HCT116 (cell line): ENCODE data around the gene TAT. TPM values are rescaled to one million over a fixed set of nuclear protein-coding genes. Genes with fewer than 3 reads are reported as not detected.
A peak's percentile ranks its signal among the peaks of the same experiment; 100 is the strongest.

Experiments
- ATAC-seq: fragments of 200-7000 bp; cut with Tn5 transposase; 2 replicates; pipeline ENCODE4 v1.9.1; 2020; ENCODE audit warnings: mild to moderate bottlenecking, moderate library complexity
- BruUV-seq: library from RNA; stranded (reverse); fragments of 400-500 nt; replicated peaks from 2 replicates; lab custom pipeline; 2021; lab: Mats Ljungman, UMichigan
- CTCF ChIA-PET: fragments of 300-600 bp; sonication (Branson Sonifier 250); formaldehyde crosslinking; loops from one replicate; lab custom pipeline; 2021; ENCODE audit warnings: antibody characterized with exemption; lab: Charles Lee
- POLR2A ChIA-PET: fragments of 300-600, 350-600 bp; sonication (Branson Sonifier 250); formaldehyde crosslinking; loops from one replicate; lab custom pipeline; 2021; ENCODE audit warnings: antibody characterized with exemption; lab: Charles Lee
- RAD21 ChIA-PET, 2 experiments: fragments of 300-600 bp; sonication (Branson Sonifier 250); formaldehyde crosslinking; loops; one replicate each; lab custom pipeline; 2023; ENCODE audit warnings: low total read pairs in 2 of 2; ENCODE audit not compliant: uncharacterized antibody in 2 of 2, unreplicated experiment in 2 of 2, low non-redundant PET in 1 of 2; lab: Charles Lee
- DNase-seq: peaks from one replicate; pipeline ENCODE4 v3.0.0-alpha.2; 2010; ENCODE audit warnings: low read depth, low spot score
- H2AFZ ChIP-seq: fragments of 200-600 bp; shearing (Covaris generic), sonication (generic); 2 replicates; pipeline ENCODE4 v1.6.1; 2017; ENCODE audit warnings: low read depth, mixed run types, mixed read lengths, antibody characterized with exemption, low read length; ENCODE audit not compliant: poor library complexity, severe bottlenecking
- H3K27ac ChIP-seq: 2 replicates; pipeline ENCODE4 v1.5.1; 2012; ENCODE audit warnings: low read depth, low read length
- H3K27me3 ChIP-seq: fragments of 200-600 bp; sonication (generic); 2 replicates; pipeline ENCODE4 v1.6.1; 2016; ENCODE audit warnings: mixed run types, low read length, mixed read lengths; ENCODE audit not compliant: insufficient read depth
- H3K36me3 ChIP-seq, 2 experiments: fragments of 200-500 bp in 1 of 2; fragments of 200-600 bp in 1 of 2; sonication (Bioruptor generic) in 1 of 2; sonication (generic) in 1 of 2; 2 replicates each; pipeline versions ENCODE4 v1.5.1 to v1.6.1; 2014 to 2016; ENCODE audit warnings: low read length in 2 of 2, inconsistent platforms in 1 of 2, mixed read lengths in 1 of 2, mixed run types in 1 of 2; ENCODE audit not compliant: insufficient read depth in 2 of 2, control insufficient read depth in 1 of 2
- H3K4me1 ChIP-seq, 2 experiments: fragments of 200-600 bp in 1 of 2; sonication (generic) in 1 of 2; 2 replicates each; pipeline versions ENCODE4 v1.5.1 to v1.6.1; 2012 to 2017; ENCODE audit warnings: low read length in 2 of 2, inconsistent platforms in 1 of 2, mild to moderate bottlenecking in 1 of 2, mixed read lengths in 1 of 2, mixed run types in 1 of 2, moderate library complexity in 1 of 2; ENCODE audit not compliant: insufficient read depth in 2 of 2, control insufficient read depth in 1 of 2
- H3K4me2 ChIP-seq: fragments of 200-600 bp; sonication (generic); 2 replicates; pipeline ENCODE4 v1.6.1; 2017; ENCODE audit warnings: mixed run types, low read length, mixed read lengths
- H3K4me3 ChIP-seq, 2 experiments: fragments of 200-600 bp in 1 of 2; sonication (generic) in 1 of 2; replicated peaks in 1 of 2; 2 replicates each; pipeline ENCODE4 v1.5.1; 2011 to 2016; ENCODE audit warnings: low read length in 2 of 2, control low read depth in 1 of 2, low read depth in 1 of 2, mild to moderate bottlenecking in 1 of 2, mixed read lengths in 1 of 2, mixed run types in 1 of 2
- H3K79me2 ChIP-seq: fragments of 200-600 bp; sonication (generic); 2 replicates; pipeline ENCODE4 v1.6.1; 2017; ENCODE audit warnings: mild to moderate bottlenecking, mixed run types, low read length, moderate library complexity, mixed read lengths; ENCODE audit not compliant: insufficient read depth
- H3K9ac ChIP-seq: fragments of 200-600 bp; sonication (generic); 2 replicates; pipeline ENCODE4 v1.6.1; 2016; ENCODE audit warnings: low read length, mixed read lengths
- H3K9me2 ChIP-seq: fragments of 200-600 bp; sonication (generic), shearing (Covaris generic); 2 replicates; pipeline ENCODE4 v1.6.1; 2017; ENCODE audit warnings: mixed run types, mild to moderate bottlenecking, moderate library complexity; ENCODE audit not compliant: insufficient read depth
- H3K9me3 ChIP-seq, 2 experiments: fragments of 200-500 bp in 1 of 2; fragments of 200-600 bp in 1 of 2; sonication (Bioruptor generic) in 1 of 2; sonication (generic) in 1 of 2; 2 replicates each; pipeline ENCODE4 v1.6.1; 2014 to 2017; ENCODE audit warnings: low read length in 2 of 2, mixed read lengths in 2 of 2, inconsistent platforms in 1 of 2, low read depth in 1 of 2, mild to moderate bottlenecking in 1 of 2, mixed run types in 1 of 2, moderate library complexity in 1 of 2; ENCODE audit not compliant: control insufficient read depth in 1 of 2, insufficient read depth in 1 of 2
- H4K20me1 ChIP-seq: fragments of 200-600 bp; sonication (generic), shearing (Covaris generic); 2 replicates; pipeline ENCODE4 v1.6.1; 2017; ENCODE audit warnings: mixed run types, mild to moderate bottlenecking, moderate library complexity; ENCODE audit not compliant: insufficient read depth
- CBX3 ChIP-seq: IDR thresholded peaks from 2 replicates; pipeline ENCODE4 v1.6.1; 2012; ENCODE audit warnings: low read depth
- ELF1 ChIP-seq: IDR thresholded peaks from 2 replicates; pipeline ENCODE4 v1.6.1; 2012; ENCODE audit warnings: low read depth, borderline replicate concordance
- EZH2 ChIP-seq: fragments of 200-600 bp; sonication (generic); IDR thresholded peaks from 2 replicates; pipeline ENCODE4 v1.6.1; 2017; ENCODE audit warnings: antibody characterized with exemption, mixed run types
- EZH2phosphoT487 ChIP-seq: fragments of 200-600 bp; IDR thresholded peaks from 2 replicates; pipeline ENCODE4 v1.6.1; 2018; ENCODE audit warnings: antibody characterized with exemption, borderline replicate concordance
- FOSL1 ChIP-seq: IDR thresholded peaks from 2 replicates; pipeline ENCODE4 v1.6.1; 2012; ENCODE audit warnings: low read depth
- JUND ChIP-seq: IDR thresholded peaks from 2 replicates; pipeline ENCODE4 v1.6.1; 2012
- POLR2A ChIP-seq: IDR thresholded peaks from 2 replicates; pipeline ENCODE4 v1.7.0; 2011; ENCODE audit warnings: borderline replicate concordance; ENCODE audit not compliant: insufficient read depth, insufficient read length; ENCODE audit errors: extremely low read depth
- POLR2AphosphoS5 ChIP-seq: IDR thresholded peaks from 2 replicates; pipeline ENCODE4 v1.6.1; 2011; ENCODE audit warnings: mild to moderate bottlenecking, low read depth, low read length, moderate library complexity
- RAD21 ChIP-seq: IDR thresholded peaks from 2 replicates; pipeline ENCODE4 v1.6.1; 2012; ENCODE audit warnings: low read depth, mild to moderate bottlenecking
- SIN3A ChIP-seq: IDR thresholded peaks from 2 replicates; pipeline ENCODE4 v1.6.1; 2012; ENCODE audit warnings: low read depth
- SP1 ChIP-seq: IDR thresholded peaks from 2 replicates; pipeline ENCODE4 v1.6.1; 2012; ENCODE audit warnings: low read depth
- SRF ChIP-seq: IDR thresholded peaks from 2 replicates; pipeline ENCODE4 v1.6.1; 2012; ENCODE audit warnings: low read depth
- TCF7L2 ChIP-seq: IDR thresholded peaks from 2 replicates; pipeline ENCODE4 v1.7.0; 2011; ENCODE audit warnings: borderline replicate concordance, inconsistent platforms; ENCODE audit not compliant: insufficient read depth, insufficient read length; ENCODE audit errors: extremely low read depth
- YY1 ChIP-seq: IDR thresholded peaks from 2 replicates; pipeline ENCODE4 v1.6.1; 2011; ENCODE audit warnings: low read length, low read depth, moderate library complexity, mild to moderate bottlenecking; ENCODE audit not compliant: insufficient replicate concordance; ENCODE audit errors: extremely low read depth
- ZNF274 ChIP-seq: fragments of 200-500 bp; sonication (Bioruptor generic); IDR thresholded peaks from 2 replicates; pipeline ENCODE4 v1.6.1; 2014; ENCODE audit warnings: mild to moderate bottlenecking, low read depth, low read length, inconsistent platforms
- intact Hi-C: fragments of 100-400 bp; cut with micrococcal nuclease; formaldehyde crosslinking; loops from 2 replicates; pipeline ENCODE4 v1.10.0; 2022
- total RNA-seq: library from RNA; stranded (reverse); gene quantifications from one replicate; pipeline ENCODE4 v1.2.1, GENCODE V29; 2021; ENCODE audit not compliant: unreplicated experiment
- TF ChIP-seq, protein P1 (sequence below): IDR thresholded peaks from 2 replicates; pipeline ENCODE4 v1.6.1; 2012; ENCODE audit warnings: low read depth
- TF ChIP-seq, protein P2 (sequence below): IDR thresholded peaks from 2 replicates; pipeline ENCODE4 v1.6.1; 2012
- TF ChIP-seq, protein P3 (sequence below), 3 experiments: fragments of 200-600 bp in 1 of 3; sonication (generic) in 1 of 3; IDR thresholded peaks in 2 of 3; conservative IDR thresholded peaks in 1 of 3; 2 replicates each; pipeline ENCODE4 v1.5.1; 2012 to 2017; ENCODE audit warnings: low read depth in 2 of 3, low read length in 2 of 3, antibody characterized with exemption in 1 of 3, borderline replicate concordance in 1 of 3, control low read depth in 1 of 3, mild to moderate bottlenecking in 1 of 3, mixed read lengths in 1 of 3, mixed run types in 1 of 3, moderate library complexity in 1 of 3; ENCODE audit not compliant: insufficient read depth in 1 of 3

TAT gene
- total RNA-seq, 1 experiment from 2014 or later = 0.91 TPM

DNA sequence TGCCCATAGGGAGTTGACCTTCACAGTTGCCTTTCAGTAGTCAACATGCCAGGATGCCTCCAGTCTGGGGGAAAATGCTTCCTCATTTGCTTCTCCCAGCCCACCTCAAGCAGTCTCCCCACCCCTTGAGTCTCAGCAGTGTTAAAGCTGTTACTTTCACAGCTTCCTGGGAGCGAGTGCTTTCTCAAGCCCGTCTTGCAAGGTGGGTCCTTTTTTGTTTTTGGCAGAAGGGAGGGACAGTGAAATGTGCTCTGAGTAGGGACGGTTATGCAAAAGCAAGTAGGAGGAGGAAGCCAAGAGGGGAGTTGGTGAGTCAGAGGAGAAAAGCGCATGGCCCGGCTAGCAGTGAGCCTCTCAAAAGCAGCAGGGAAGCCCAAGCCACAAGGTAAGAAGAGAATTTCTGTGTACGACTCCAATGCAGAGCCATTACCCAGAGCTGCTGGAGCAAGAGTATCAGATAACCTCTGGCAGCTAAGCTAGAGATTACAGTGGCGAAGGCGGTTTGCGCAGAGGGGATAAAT, 50.7 kb downstream of the TAT start, which contains the start of gene CHST4:
Gene CHST4, plus strand, starts transcription at position 316 of the 521 bp plus-strand sequence. CDS start 10,252 bp downstream, outside the sequence.
- Histone ChIP-seq H2AFZ (peak within 1 kb of the TSS; percentile 72), H3K9me2 (no peaks in the 10 kb centered on the region), H3K27ac (0 out of 2 replicates have a peak within 1 kb of the TSS, but pooled peaks have one; percentile 6), H3K4me2 (peak within 1 kb of the TSS; percentile 64), H4K20me1 (no peaks in the 10 kb centered on the region), H3K4me1 (peaks cover 0 to 19% of the 10 kb centered on the region in 2 experiments; a peak in 2 of 4 replicates), H3K36me3 (no peaks in the 10 kb centered on the region), H3K27me3 (no peaks in the 10 kb centered on the region), H3K4me3 (peak within 1 kb of the TSS in 1 of 2 experiments; percentile 39; a peak in 2 of 4 replicates), H3K9ac (peak within 1 kb of the TSS; percentile 49), H3K9me3 (no peaks in the 10 kb centered on the region), H3K79me2 (no peaks in the 10 kb centered on the region)
- no TSS peak for BruUV-seq
- peak; percentile 89 for ATAC-seq
- no peak for DNase-seq
- ChIA-PET POLR2A (no interaction called here), RAD21 (no interaction called here), CTCF (interaction anchor here (1.0 to 1.8 kb wide), 5 partner anchors 12 to 26 kb away, joined by 3 to 5 read pairs (median 3); no protein-coding TSS in a partner anchor)
- TF ChIP-seq ZNF274 (no peak), ELF1 (no peak), FOSL1 (peak; percentile 38), TCF7L2 (no peak), CBX3 (no peak; the same call in 1 of the 2 replicates), JUND (0 out of 2 replicates have a peak, but pooled peaks have one; percentile 33), SIN3A (no peak), EZH2phosphoT487 (no peak), SP1 (no peak), EZH2 (no peak), RAD21 (no peak), POLR2AphosphoS5 (no peak; the same call in 1 of the 2 replicates), POLR2A (no peak), YY1 (no peak), SRF (no peak)
- TF ChIP-seq, protein P1, sequence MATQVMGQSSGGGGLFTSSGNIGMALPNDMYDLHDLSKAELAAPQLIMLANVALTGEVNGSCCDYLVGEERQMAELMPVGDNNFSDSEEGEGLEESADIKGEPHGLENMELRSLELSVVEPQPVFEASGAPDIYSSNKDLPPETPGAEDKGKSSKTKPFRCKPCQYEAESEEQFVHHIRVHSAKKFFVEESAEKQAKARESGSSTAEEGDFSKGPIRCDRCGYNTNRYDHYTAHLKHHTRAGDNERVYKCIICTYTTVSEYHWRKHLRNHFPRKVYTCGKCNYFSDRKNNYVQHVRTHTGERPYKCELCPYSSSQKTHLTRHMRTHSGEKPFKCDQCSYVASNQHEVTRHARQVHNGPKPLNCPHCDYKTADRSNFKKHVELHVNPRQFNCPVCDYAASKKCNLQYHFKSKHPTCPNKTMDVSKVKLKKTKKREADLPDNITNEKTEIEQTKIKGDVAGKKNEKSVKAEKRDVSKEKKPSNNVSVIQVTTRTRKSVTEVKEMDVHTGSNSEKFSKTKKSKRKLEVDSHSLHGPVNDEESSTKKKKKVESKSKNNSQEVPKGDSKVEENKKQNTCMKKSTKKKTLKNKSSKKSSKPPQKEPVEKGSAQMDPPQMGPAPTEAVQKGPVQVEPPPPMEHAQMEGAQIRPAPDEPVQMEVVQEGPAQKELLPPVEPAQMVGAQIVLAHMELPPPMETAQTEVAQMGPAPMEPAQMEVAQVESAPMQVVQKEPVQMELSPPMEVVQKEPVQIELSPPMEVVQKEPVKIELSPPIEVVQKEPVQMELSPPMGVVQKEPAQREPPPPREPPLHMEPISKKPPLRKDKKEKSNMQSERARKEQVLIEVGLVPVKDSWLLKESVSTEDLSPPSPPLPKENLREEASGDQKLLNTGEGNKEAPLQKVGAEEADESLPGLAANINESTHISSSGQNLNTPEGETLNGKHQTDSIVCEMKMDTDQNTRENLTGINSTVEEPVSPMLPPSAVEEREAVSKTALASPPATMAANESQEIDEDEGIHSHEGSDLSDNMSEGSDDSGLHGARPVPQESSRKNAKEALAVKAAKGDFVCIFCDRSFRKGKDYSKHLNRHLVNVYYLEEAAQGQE = no peak
- TF ChIP-seq, protein P2, sequence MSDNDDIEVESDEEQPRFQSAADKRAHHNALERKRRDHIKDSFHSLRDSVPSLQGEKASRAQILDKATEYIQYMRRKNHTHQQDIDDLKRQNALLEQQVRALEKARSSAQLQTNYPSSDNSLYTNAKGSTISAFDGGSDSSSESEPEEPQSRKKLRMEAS = peak; percentile 42; the same call in 1 of the 2 replicates
- TF ChIP-seq, protein P3, sequence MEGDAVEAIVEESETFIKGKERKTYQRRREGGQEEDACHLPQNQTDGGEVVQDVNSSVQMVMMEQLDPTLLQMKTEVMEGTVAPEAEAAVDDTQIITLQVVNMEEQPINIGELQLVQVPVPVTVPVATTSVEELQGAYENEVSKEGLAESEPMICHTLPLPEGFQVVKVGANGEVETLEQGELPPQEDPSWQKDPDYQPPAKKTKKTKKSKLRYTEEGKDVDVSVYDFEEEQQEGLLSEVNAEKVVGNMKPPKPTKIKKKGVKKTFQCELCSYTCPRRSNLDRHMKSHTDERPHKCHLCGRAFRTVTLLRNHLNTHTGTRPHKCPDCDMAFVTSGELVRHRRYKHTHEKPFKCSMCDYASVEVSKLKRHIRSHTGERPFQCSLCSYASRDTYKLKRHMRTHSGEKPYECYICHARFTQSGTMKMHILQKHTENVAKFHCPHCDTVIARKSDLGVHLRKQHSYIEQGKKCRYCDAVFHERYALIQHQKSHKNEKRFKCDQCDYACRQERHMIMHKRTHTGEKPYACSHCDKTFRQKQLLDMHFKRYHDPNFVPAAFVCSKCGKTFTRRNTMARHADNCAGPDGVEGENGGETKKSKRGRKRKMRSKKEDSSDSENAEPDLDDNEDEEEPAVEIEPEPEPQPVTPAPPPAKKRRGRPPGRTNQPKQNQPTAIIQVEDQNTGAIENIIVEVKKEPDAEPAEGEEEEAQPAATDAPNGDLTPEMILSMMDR (IDR thresholded peaks at IDR 0.05 in 2 of 3, conservative IDR thresholded peaks at IDR 0.05 in 1 of 3; ENCODE audit: borderline replicate concordance in 1 of 3, insufficient read depth in 1 of 3, low read depth in 2 of 3, low read length in 2 of 3) = no peak
- intact Hi-C loops = no loop called here
